COR-L47 (cell line): ENCODE data around the gene NCEH1.
"Not testable (repeated sequence)": the region's sequence is repeated elsewhere in the genome, so short reads cannot be mapped to it uniquely, and the experiment has no call there.

ENCODE experiments used
- DNase-seq: peaks from one replicate; lab custom pipeline; 2025; lab: John Stamatoyannopoulos, UW

The NCEH1 gene

GRCh38 chr3:172707030-172707429 is 3.8 kb downstream of the NCEH1 start:
- no peak for DNase-seq

GRCh38 chr3:172705170-172705569 is 5.7 kb downstream of the NCEH1 start:
- no peak for DNase-seq

- no peak for DNase-seq
Measured at GRCh38 chr3:172704001-172704400, 6.9 kb downstream of the NCEH1 start.

- not testable (repeated sequence) for DNase-seq
Measured at GRCh38 chr3:172702731-172703130, 8.1 kb downstream of the NCEH1 start.

- no peak for DNase-seq
Measured at GRCh38 chr3:172702256-172702655, 8.6 kb downstream of the NCEH1 start.

- DNase-seq = no peak
Measured at GRCh38 chr3:172701751-172702150, 9.1 kb downstream of the NCEH1 start.

GRCh38 chr3:172700936-172701455 is 9.9 kb downstream of the NCEH1 start:
- no peak for DNase-seq

- no peak for DNase-seq
Measured at GRCh38 chr3:172700256-172700655, 10.6 kb downstream of the NCEH1 start.

GRCh38 chr3:172699031-172699430 is 11.8 kb downstream of the NCEH1 start:
- DNase-seq = no peak

- DNase-seq = no peak
Measured at GRCh38 chr3:172698631-172699030, 12.2 kb downstream of the NCEH1 start.

GRCh38 chr3:172697558-172697957 is 13.3 kb downstream of the NCEH1 start:
- DNase-seq = no peak

GRCh38 chr3:172696357-172696756 is 14.5 kb downstream of the NCEH1 start:
- no peak for DNase-seq

- no peak for DNase-seq
Measured at GRCh38 chr3:172694573-172695246, 16.2 kb downstream of the NCEH1 start.

- DNase-seq = no peak
Measured at GRCh38 chr3:172692751-172693338, 18.0 kb downstream of the NCEH1 start.

- DNase-seq = no peak
Measured at GRCh38 chr3:172690936-172691335, 19.9 kb downstream of the NCEH1 start.

- no peak for DNase-seq
Measured at GRCh38 chr3:172688588-172688987, 22.3 kb downstream of the NCEH1 start.

- DNase-seq = peak; percentile 30
Measured at GRCh38 chr3:172687501-172687900, 23.4 kb downstream of the NCEH1 start.

- no peak for DNase-seq
Measured at GRCh38 chr3:172685331-172686214, 25.3 kb downstream of the NCEH1 start.

GRCh38 chr3:172680684-172681083 is 30.2 kb downstream of the NCEH1 start:
- no peak for DNase-seq

- no peak for DNase-seq
Measured at GRCh38 chr3:172679599-172679998, 31.3 kb downstream of the NCEH1 start.

GRCh38 chr3:172678068-172678467 is 32.8 kb downstream of the NCEH1 start:
- no peak for DNase-seq

- DNase-seq = no peak
Measured at GRCh38 chr3:172676196-172676922, 34.5 kb downstream of the NCEH1 start.
